Duodenal mucosa (tissue), 2 donors: ENCODE measurements around the gene VTN.
A peak's percentile ranks its signal among the peaks of the same experiment; 100 is the strongest.

Source experiments
- H3K27ac ChIP-seq: one replicate; pipeline ENCODE4 v1.7.0; 2013; ENCODE audit warnings: low read depth, low read length
- H3K27me3 ChIP-seq, 2 donors: one replicate each; pipeline ENCODE4 v1.7.0; 2013; ENCODE audit warnings: low read length in 2 of 2, control low read depth in 1 of 2; ENCODE audit not compliant: insufficient read depth in 2 of 2, control insufficient read depth in 1 of 2
- H3K36me3 ChIP-seq, 2 donors: one replicate each; pipeline ENCODE4 v1.7.0; 2013; ENCODE audit warnings: low read length in 2 of 2, control low read depth in 1 of 2; ENCODE audit not compliant: insufficient read depth in 2 of 2, control insufficient read depth in 1 of 2
- H3K4me1 ChIP-seq, 2 donors: one replicate each; pipeline ENCODE4 v1.7.0; 2013; ENCODE audit warnings: low read length in 2 of 2, control low read depth in 1 of 2; ENCODE audit not compliant: insufficient read depth in 2 of 2, control insufficient read depth in 1 of 2
- H3K4me3 ChIP-seq, 2 donors: one replicate each; pipeline ENCODE4 v1.7.0; 2013; ENCODE audit warnings: low read length in 2 of 2, low read depth in 1 of 2
- H3K9ac ChIP-seq, 2 donors: one replicate each; pipeline ENCODE4 v1.7.0; 2013; ENCODE audit warnings: low read length in 2 of 2, low read depth in 1 of 2
- H3K9me3 ChIP-seq, 2 donors: one replicate each; pipeline ENCODE4 v1.7.0; 2013; ENCODE audit warnings: low read length in 2 of 2, control low read depth in 1 of 2; ENCODE audit not compliant: control insufficient read depth in 1 of 2

Gene VTN

DNA sequence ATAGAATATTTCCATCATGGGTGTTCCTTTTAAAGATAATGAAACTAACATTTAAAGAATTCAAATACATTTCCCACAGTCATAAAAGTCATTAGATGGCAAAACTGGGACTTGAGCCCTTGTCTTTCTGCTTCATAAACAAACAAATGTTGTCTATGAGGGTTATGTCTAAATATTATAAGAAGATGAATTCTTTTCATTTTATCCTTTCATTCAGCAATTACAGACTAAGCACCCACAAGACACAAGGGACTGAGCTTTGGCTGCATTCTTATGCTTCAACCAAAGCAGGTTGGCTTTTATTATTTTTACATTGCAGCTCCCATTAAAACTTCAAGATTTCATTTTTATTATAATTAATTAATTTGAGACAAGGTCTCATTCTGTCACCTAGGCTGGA is 16.3 kb upstream of the VTN start:
- Histone ChIP-seq H3K27ac (no peak overlapping the region), H3K9ac (no peak overlapping the region), H3K9me3 (no peaks in the 10 kb centered on the region), H3K4me3 (no peak overlapping the region), H3K27me3 (no peaks in the 10 kb centered on the region), H3K36me3 (peaks cover 0 to 26% of the 10 kb centered on the region in 2 donors), H3K4me1 (peaks cover 14 to 21% of the 10 kb centered on the region in 2 donors)

DNA sequence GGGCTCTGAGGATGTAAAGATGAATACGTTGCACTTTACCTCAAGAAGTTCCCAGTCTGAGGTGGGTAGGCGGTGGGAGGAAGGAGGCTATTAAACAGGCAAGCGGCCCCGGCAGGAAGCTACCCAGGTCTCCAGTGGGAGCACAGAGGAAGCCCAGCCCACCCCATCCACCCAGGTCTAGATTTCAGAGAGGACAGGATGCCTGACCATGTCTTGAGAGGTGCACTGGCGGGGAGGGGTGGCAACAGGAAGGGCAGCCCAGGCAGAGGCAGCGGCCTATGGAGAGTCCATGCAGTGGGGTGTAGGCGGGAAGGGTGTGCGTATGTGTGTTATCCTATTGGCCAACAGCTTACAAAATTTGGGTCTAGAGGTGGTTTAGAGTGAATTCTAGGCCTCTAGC is 15.3 kb upstream of the VTN start:
- Histone ChIP-seq H3K27ac (no peak overlapping the region), H3K36me3 (peaks cover 0 to 18% of the 10 kb centered on the region in 2 donors), H3K27me3 (no peaks in the 10 kb centered on the region)

DNA sequence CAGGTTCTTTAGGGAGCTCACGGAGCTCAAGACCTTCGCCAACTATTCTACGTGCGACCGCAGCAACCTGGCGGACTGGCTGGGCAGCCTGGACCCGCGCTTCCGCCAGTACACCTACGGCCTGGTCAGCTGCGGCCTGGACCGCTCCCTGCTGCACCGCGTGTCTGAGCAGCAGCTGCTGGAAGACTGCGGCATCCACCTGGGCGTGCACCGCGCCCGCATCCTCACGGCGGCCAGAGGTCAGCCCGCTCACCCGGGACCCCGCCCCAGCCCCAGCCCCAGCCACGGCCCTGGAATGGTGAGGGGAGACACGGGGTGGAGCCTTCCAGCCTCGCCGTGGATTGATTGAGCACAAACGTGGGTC is 14.9 kb upstream of the VTN start:
- peak overlapping the region; percentile 80 to 83 for H3K4me3 ChIP-seq
- no peaks in the 10 kb centered on the region for H3K27me3 ChIP-seq
- no peaks in the 10 kb centered on the region for H3K9me3 ChIP-seq
- peaks cover 28 to 33% of the 10 kb centered on the region in 2 donors for H3K4me1 ChIP-seq
- H3K9ac ChIP-seq: peak overlapping the region; percentile 57 to 74
- H3K27ac ChIP-seq: peak overlapping the region; percentile 40
- H3K36me3 ChIP-seq: peaks cover 0 to 18% of the 10 kb centered on the region in 2 donors

More for the DNA sequence above, 15.3 kb upstream of the VTN start:
- peaks cover 24 to 30% of the 10 kb centered on the region in 2 donors for H3K4me1 ChIP-seq
- H3K9me3 ChIP-seq: no peaks in the 10 kb centered on the region
- H3K4me3 ChIP-seq: peak overlapping the region; percentile 80 to 83
- H3K9ac ChIP-seq: peak overlapping the region in 1 of 2 donors; percentile 57

DNA sequence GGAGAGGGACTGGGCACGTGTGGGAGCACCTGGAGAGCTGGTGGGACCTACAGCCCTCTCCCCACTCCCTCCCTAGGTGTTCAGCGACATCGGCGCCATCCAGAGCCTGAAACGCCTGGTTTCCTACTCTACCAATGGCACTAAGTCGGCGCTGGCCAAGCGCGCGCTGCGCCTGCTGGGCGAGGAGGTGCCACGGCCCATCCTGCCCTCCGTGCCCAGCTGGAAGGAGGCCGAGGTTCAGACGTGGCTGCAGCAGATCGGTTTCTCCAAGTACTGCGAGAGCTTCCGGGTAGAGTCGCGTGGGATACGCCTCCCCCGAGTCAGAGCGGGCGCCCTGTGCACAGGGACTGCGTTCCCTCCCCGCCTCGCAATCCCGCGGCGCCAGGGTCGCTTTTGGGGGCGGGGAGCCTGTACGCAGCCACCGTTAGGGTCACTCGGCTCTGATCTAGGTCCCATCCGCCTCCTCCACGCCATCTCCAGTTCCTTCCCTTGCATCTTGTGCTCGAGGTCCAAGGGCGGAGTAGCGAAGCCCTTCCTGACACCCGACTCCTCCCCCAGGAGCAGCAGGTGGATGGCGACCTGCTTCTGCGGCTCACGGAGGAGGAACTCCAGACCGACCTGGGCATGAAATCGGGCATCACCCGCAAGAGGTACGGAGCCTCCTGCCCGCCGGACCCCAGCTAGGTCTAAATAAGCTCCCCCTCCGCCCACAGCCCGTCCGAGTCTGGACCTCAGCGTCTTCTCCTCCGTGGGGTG is 14.4 kb upstream of the VTN start:
- H3K9me3 ChIP-seq: no peaks in the 10 kb centered on the region
- H3K27me3 ChIP-seq: no peaks in the 10 kb centered on the region
- H3K36me3 ChIP-seq: peaks cover 0 to 13% of the 10 kb centered on the region in 2 donors
- peaks cover 28 to 30% of the 10 kb centered on the region in 2 donors for H3K4me1 ChIP-seq
- H3K9ac ChIP-seq: peak overlapping the region; percentile 57 to 74
- peak overlapping the region; percentile 40 for H3K27ac ChIP-seq
- peak overlapping the region; percentile 80 to 83 for H3K4me3 ChIP-seq

DNA sequence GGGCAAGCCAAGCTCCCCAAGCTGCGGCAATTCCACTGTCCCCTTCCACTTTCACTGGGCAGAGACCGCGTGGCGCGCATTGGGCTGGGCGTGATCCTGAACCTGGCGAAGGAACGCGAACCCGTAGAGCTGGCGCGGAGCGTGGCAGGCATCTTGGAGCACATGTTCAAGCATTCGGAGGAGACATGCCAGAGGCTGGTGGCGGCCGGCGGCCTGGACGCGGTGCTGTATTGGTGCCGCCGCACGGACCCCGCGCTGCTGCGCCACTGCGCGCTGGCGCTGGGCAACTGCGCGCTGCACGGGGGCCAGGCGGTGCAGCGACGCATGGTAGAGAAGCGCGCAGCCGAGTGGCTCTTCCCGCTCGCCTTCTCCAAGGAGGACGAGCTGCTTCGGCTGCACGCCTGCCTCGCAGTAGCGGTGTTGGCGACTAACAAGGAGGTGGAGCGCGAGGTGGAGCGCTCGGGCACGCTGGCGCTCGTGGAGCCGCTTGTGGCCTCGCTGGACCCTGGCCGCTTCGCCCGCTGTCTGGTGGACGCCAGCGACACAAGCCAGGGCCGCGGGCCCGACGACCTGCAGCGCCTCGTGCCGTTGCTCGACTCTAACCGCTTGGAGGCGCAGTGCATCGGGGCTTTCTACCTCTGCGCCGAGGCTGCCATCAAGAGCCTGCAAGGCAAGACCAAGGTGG is 11.2 kb upstream of the VTN start:
- Histone ChIP-seq H3K27me3 (no peaks in the 10 kb centered on the region), H3K36me3 (no peaks in the 10 kb centered on the region), H3K4me1 (peaks cover 28 to 30% of the 10 kb centered on the region in 2 donors), H3K27ac (no peak overlapping the region), H3K9ac (no peak overlapping the region), H3K9me3 (no peaks in the 10 kb centered on the region), H3K4me3 (peak overlapping the region; percentile 44 to 50)

DNA sequence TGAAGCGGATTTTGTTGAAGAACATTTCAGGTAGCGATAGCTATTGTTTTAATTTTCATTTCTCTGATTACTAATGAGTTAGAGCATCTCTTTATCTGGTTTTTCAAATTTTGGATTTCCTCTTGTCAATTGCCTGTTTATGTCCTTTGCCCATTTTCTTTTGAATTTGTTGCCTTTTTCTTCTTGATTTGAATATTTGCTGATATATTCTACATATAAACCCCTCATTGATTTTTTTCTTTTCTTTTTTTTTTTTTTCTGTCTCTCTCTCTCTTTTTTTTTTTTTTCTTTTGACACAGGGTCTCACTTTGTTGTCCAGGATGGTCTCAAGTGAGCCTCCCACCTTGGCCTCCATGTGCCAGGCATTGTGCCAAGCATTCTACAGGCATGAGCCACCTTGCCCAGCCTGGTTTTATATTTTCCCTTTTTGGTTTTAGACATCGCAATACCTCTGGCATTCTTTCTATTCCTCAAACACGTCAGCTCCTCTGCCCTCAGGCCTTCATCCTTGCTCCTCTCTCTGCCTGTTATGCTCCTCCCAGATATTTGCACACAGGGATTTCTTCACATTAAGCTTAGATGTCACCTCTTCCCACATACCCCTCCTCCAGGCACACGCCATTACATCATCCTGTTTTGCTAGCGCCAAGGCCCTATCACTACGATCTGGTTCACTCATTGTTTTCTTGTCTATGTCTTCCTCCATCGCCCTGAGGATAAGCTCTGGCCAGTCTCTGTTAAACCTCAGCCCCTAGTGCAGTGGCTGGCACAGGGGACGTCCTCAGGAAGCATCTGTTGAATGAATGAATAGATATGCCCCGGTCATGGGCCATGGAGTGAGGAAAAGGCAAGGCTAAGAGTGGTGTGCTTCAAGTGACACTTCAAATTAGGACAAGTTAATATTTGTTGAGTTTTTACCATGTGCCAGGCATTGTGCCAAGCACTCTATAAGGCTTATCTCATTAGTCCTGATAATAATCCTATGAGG is 10.0 kb upstream of the VTN start:
- Histone ChIP-seq H3K4me3 (no peak overlapping the region), H3K9me3 (no peaks in the 10 kb centered on the region), H3K36me3 (no peaks in the 10 kb centered on the region), H3K4me1 (peaks cover 24 to 25% of the 10 kb centered on the region in 2 donors), H3K27ac (no peak overlapping the region), H3K27me3 (no peaks in the 10 kb centered on the region), H3K9ac (no peak overlapping the region)

DNA sequence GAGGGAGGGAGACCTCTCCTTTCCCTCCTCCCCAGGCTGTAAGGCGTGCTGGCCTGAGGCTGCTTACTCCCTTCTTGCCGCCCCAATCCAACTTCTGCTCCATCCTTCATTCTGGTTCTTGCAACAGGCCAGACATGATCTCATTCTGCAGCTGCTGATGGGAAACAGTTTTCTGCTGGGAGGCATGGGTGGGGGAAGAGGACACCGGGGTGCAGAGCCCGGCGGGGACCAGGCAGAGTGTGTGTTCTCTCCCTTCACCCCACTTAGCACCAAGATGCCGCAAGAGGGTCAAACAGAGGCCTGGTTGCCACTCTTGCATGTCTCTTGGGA is 2.8 kb upstream of the VTN start:
- Histone ChIP-seq H3K9me3 (no peaks in the 10 kb centered on the region), H3K9ac (no peak overlapping the region), H3K36me3 (no peaks in the 10 kb centered on the region), H3K27me3 (peaks cover 19 to 20% of the 10 kb centered on the region in 2 donors), H3K4me1 (peaks cover 22 to 25% of the 10 kb centered on the region in 2 donors), H3K4me3 (peak overlapping the region in 1 of 2 donors; percentile 61), H3K27ac (no peak overlapping the region)

DNA sequence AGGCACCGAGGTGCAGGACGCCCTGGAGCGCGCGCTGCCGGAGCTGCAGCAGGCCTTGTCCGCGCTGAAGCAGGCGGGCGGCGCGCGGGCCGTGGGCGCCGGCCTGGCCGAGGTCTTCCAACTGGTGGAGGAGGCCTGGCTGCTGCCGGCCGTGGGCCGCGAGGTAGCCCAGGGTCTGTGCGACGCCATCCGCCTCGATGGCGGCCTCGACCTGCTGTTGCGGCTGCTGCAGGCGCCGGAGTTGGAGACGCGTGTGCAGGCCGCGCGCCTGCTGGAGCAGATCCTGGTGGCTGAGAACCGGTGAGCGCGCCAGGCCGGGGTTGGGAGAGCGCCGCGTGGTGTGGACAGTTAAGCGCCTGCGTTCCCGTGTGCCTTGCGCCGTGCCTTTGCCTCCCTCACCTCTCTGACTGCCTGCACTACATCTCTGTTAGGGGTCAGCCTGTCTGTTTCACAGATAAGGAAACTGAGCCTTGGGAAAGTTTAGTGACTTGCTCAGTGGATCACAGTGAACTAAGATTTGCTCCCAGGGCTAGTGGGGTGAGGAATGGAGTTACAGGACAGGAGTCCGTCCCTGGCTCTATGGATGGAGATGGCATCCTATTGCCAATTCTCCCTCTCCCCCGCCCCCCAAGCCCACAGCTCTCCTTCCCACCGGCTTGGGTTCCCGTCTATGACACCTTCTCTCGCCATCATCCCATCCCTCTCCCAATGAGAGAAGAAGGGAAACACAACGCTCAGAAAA is 2.3 kb upstream of the VTN start:
- H3K27me3 ChIP-seq: peaks cover 19 to 20% of the 10 kb centered on the region in 2 donors
- H3K4me3 ChIP-seq: peak overlapping the region; percentile 61 to 71
- peak overlapping the region in 1 of 2 donors; percentile 25 for H3K9ac ChIP-seq
- no peaks in the 10 kb centered on the region for H3K9me3 ChIP-seq
- H3K4me1 ChIP-seq: peaks cover 22 to 25% of the 10 kb centered on the region in 2 donors
- no peak overlapping the region for H3K27ac ChIP-seq
- H3K36me3 ChIP-seq: no peaks in the 10 kb centered on the region
